Hepatocyte (in vitro differentiated cells): ENCODE data around the gene C22orf23. TPM values are rescaled to one million over a fixed set of nuclear protein-coding genes. Genes with fewer than 3 reads are reported as not detected.

Experiments used
- DNase-seq: peaks from one replicate; pipeline ENCODE4 v3.0.0-alpha.2; 2016; ENCODE audit warnings: low spot score
- H2AFZ ChIP-seq: fragments of 200-600 bp; sonication (generic); 2 replicates; pipeline ENCODE4 v1.6.0; 2016; ENCODE audit warnings: antibody characterized with exemption, mild to moderate bottlenecking
- H3K27ac ChIP-seq: fragments of 200-600 bp; sonication (generic); 2 replicates; pipeline ENCODE4 v1.5.1; 2016; ENCODE audit warnings: mild to moderate bottlenecking
- H3K27me3 ChIP-seq: fragments of 200-600 bp; sonication (generic); 2 replicates; pipeline ENCODE4 v1.6.1; 2016
- H3K36me3 ChIP-seq: fragments of 200-600 bp; sonication (generic); replicated peaks from 2 replicates; pipeline ENCODE4 v1.5.1; 2016; ENCODE audit warnings: low read depth; ENCODE audit not compliant: insufficient read depth
- H3K4me1 ChIP-seq: fragments of 200-600 bp; sonication (generic); 2 replicates; pipeline ENCODE4 v1.5.1; 2016; ENCODE audit warnings: mild to moderate bottlenecking, moderate library complexity; ENCODE audit not compliant: insufficient read depth
- H3K4me2 ChIP-seq: fragments of 200-600 bp; sonication (generic); 2 replicates; pipeline ENCODE4 v1.6.0; 2016
- H3K4me3 ChIP-seq: fragments of 200-600 bp; sonication (generic); 2 replicates; pipeline ENCODE4 v1.5.1; 2016; ENCODE audit warnings: mild to moderate bottlenecking
- H3K79me2 ChIP-seq: fragments of 200-600 bp; sonication (generic); 2 replicates; pipeline ENCODE4 v1.6.0; 2017; ENCODE audit warnings: mild to moderate bottlenecking
- H3K9me2 ChIP-seq: fragments of 200-600 bp; sonication (generic); replicated peaks from 2 replicates; pipeline ENCODE4 v1.6.0; 2017; ENCODE audit warnings: mild to moderate bottlenecking; ENCODE audit not compliant: insufficient read depth
- H3K9me3 ChIP-seq: fragments of 200-600 bp; sonication (generic); 2 replicates; pipeline ENCODE4 v1.5.1; 2016; ENCODE audit warnings: low read depth, mild to moderate bottlenecking
- H4K20me1 ChIP-seq: fragments of 200-600 bp; sonication (generic); 2 replicates; pipeline ENCODE4 v1.6.0; 2016; ENCODE audit warnings: mild to moderate bottlenecking; ENCODE audit not compliant: insufficient read depth, poor library complexity, severe bottlenecking
- EZH2 ChIP-seq: fragments of 200-600 bp; sonication (generic); IDR thresholded peaks from 2 replicates; pipeline ENCODE4 v1.6.1; 2016; ENCODE audit warnings: antibody characterized with exemption, mild to moderate bottlenecking, borderline replicate concordance
- EZH2phosphoT487 ChIP-seq: fragments of 200-600 bp; sonication (generic); IDR thresholded peaks from one replicate; pipeline ENCODE4 v1.6.1; 2018; ENCODE audit warnings: antibody characterized with exemption, mild to moderate bottlenecking, low read depth, moderate library complexity; ENCODE audit not compliant: unreplicated experiment, severe bottlenecking
- WGBS: methylation state at CpG from one replicate; pipeline ENCODE4 v1.1.6; 2016; ENCODE audit warnings: low lambda C conversion rate; ENCODE audit errors: missing lambda C conversion rate; 5-methylcytosine and 5-hydroxymethylcytosine counted together
- microRNA-seq: library from miRNA; unstranded; fragments of <30 nt; microRNA quantifications from one replicate; pipeline ENCODE4, GENCODE V29; 2017
- polyA plus RNA-seq: library from polyadenylated mRNA; unstranded; fragments of >200 nt; fragmentation: Nextera tagmentation; extraction: Ambion mirVana; gene quantifications from 2 replicates; pipeline ENCODE4 v1.2.1, GENCODE V29; 2016
- total RNA-seq: library from RNA; depleted of rRNA; stranded (reverse); fragments of >200 nt; gene quantifications from 2 replicates; pipeline ENCODE4 v1.2.3, GENCODE V29; 2014
- TF ChIP-seq, protein P1 (sequence below): fragments of 200-600 bp; sonication (generic); IDR thresholded peaks from 2 replicates; pipeline ENCODE4 v1.5.1; 2016; ENCODE audit warnings: antibody characterized with exemption, mild to moderate bottlenecking; ENCODE audit not compliant: poor library complexity

Gene C22orf23
- total and polyA plus RNA-seq, 2 experiments from 2014 or later, result 0.29 to 0.30 TPM

DNA sequence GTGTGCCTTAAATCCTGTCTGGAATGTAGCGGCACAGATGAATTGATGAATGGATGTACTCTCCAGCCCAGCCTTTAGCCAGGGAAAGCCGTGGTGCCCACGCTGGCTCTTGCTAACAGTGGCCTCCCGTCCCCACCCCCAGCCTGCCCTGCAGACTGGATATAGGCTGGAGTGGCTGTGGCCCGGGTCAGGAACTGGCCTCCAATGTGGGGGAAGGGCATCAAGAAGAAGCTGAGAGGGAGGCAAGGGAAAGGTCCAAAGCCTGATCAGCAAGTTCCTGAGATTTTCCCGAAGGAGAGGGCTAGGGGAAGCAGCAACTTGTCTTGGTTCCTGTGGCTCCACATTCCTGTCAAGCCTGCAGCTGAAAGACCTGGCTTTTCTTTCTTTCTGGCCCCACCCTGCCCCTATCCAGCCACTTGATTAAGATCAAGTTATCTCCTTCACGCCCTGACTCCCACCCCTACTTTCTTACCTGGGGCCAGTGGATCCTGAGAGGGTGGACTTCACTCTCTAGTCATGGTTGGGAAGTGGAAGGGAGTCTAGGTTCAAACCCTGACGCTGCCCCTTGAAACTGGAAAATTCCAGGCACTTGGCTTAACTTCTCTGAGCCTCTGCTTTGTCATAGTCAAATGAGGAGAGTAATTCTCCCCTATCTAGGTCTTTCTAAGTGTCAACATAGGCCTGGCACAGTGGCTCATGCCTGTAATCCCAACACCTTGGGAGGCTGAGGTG lies 58.3 kb downstream of the C22orf23 start:
- TF ChIP-seq, protein P1, sequence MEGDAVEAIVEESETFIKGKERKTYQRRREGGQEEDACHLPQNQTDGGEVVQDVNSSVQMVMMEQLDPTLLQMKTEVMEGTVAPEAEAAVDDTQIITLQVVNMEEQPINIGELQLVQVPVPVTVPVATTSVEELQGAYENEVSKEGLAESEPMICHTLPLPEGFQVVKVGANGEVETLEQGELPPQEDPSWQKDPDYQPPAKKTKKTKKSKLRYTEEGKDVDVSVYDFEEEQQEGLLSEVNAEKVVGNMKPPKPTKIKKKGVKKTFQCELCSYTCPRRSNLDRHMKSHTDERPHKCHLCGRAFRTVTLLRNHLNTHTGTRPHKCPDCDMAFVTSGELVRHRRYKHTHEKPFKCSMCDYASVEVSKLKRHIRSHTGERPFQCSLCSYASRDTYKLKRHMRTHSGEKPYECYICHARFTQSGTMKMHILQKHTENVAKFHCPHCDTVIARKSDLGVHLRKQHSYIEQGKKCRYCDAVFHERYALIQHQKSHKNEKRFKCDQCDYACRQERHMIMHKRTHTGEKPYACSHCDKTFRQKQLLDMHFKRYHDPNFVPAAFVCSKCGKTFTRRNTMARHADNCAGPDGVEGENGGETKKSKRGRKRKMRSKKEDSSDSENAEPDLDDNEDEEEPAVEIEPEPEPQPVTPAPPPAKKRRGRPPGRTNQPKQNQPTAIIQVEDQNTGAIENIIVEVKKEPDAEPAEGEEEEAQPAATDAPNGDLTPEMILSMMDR, result no peak
- no peak for TF ChIP-seq EZH2phosphoT487
- 30% methylated on average over 8 of the region's 8 CpGs for WGBS

DNA sequence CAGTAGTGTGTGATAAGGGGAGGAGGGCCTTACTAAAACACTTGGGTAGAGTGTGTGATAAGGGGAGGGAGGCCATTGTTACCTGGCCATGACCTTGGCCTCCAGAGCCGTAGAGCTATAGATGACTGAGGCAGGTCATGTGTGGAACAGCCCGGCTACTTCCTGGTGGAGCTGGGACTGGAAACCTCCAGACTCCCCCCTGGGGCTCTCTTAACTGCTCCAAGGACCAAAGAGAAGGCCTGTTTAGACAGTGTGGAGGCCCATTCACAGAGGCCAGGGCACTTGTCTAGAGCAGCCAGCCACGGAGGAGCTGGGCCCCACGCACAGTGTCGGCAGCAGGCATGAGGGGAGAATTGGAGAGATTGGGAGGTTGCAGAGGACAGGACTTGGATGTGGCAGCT lies 59.8 kb downstream of the C22orf23 start:
- no peak overlapping the region for H3K4me3 ChIP-seq
- no peaks in the 10 kb centered on the region for H3K9me3 ChIP-seq
- H3K9me2 ChIP-seq, result no peaks in the 10 kb centered on the region
- H3K4me1 ChIP-seq, result peaks cover 39% of the 10 kb centered on the region
- H3K36me3 ChIP-seq, result no peaks in the 10 kb centered on the region
- H3K27ac ChIP-seq, result peak overlapping the region; percentile 92
- no peaks in the 10 kb centered on the region for H3K27me3 ChIP-seq
- H4K20me1 ChIP-seq, result no peaks in the 10 kb centered on the region
- TF ChIP-seq, protein P1, result no peak
- TF ChIP-seq EZH2 (no peak), EZH2phosphoT487 (no peak)
- H3K4me2 ChIP-seq, result no peak overlapping the region
- DNase-seq, result no peak
- WGBS, result 67% methylated on average over 5 of the region's 5 CpGs
- H3K79me2 ChIP-seq, result no peaks in the 10 kb centered on the region
- H2AFZ ChIP-seq, result no peak overlapping the region

More for the DNA sequence above, 58.3 kb downstream of the C22orf23 start:
- no peaks in the 10 kb centered on the region for H3K9me3 ChIP-seq
- H3K27me3 ChIP-seq, result no peaks in the 10 kb centered on the region
- no peaks in the 10 kb centered on the region for H3K36me3 ChIP-seq
- no peak overlapping the region for H3K4me3 ChIP-seq
- peak overlapping the region; percentile 92 for H3K27ac ChIP-seq
- DNase-seq, result peak; percentile 63
- no peak overlapping the region for H2AFZ ChIP-seq
- H4K20me1 ChIP-seq, result no peaks in the 10 kb centered on the region
- no peaks in the 10 kb centered on the region for H3K9me2 ChIP-seq
- H3K79me2 ChIP-seq, result no peaks in the 10 kb centered on the region
- H3K4me2 ChIP-seq, result peak overlapping the region; percentile 64
- H3K4me1 ChIP-seq, result peaks cover 45% of the 10 kb centered on the region

Small RNA genes within 50 kb of the gene (microRNA-seq; reads per million reads assigned to microRNA genes)
- gene MIR4534 (not detected), gene MIR6820 (4.5 reads per million, percentile 5 among the genes with 10 or more reads in this experiment)

Other genes starting within 250 kb of the C22orf23 start
- 20.2 and 20.4 TPM in 2 replicates for gene GCAT, start 145.7 kb downstream of the C22orf23 start, total RNA-seq
- gene GCAT, start 145.7 kb downstream of the C22orf23 start, polyA plus RNA-seq, result 31.5 and 40.0 TPM in 2 replicates
- gene GALR3, start 130.2 kb downstream of the C22orf23 start, total RNA-seq, result not detected in 2 replicates
- 0.29 TPM in 1 of 2 replicates, not detected in the other for gene GALR3, start 130.2 kb downstream of the C22orf23 start, polyA plus RNA-seq
- 28.5 and 30.4 TPM in 2 replicates for gene ANKRD54, start 109.3 kb downstream of the C22orf23 start, total RNA-seq
- gene ANKRD54, start 109.3 kb downstream of the C22orf23 start, polyA plus RNA-seq, result 29.9 and 33.2 TPM in 2 replicates
- 365 and 421 TPM in 2 replicates for gene EIF3L, start 104.2 kb downstream of the C22orf23 start, total RNA-seq
- gene EIF3L, start 104.2 kb downstream of the C22orf23 start, polyA plus RNA-seq, result 172 and 199 TPM in 2 replicates
- gene MICALL1, start 47.3 kb downstream of the C22orf23 start, total RNA-seq, result 20.3 and 26.1 TPM in 2 replicates
- gene MICALL1, start 47.3 kb downstream of the C22orf23 start, polyA plus RNA-seq, result 11.7 and 15.0 TPM in 2 replicates
- 59.4 and 74.3 TPM in 2 replicates for gene POLR2F, start 98 bp upstream of the C22orf23 start, total RNA-seq
- gene POLR2F, start 98 bp upstream of the C22orf23 start, polyA plus RNA-seq, result 119 and 129 TPM in 2 replicates
- not detected in 2 replicates for gene SOX10, start 31.0 kb upstream of the C22orf23 start, total RNA-seq
- gene SOX10, start 31.0 kb upstream of the C22orf23 start, polyA plus RNA-seq, result not detected in 2 replicates
- gene PICK1, start 103.8 kb upstream of the C22orf23 start, total RNA-seq, result 26.2 and 42.7 TPM in 2 replicates
- 43.1 and 54.9 TPM in 2 replicates for gene PICK1, start 103.8 kb upstream of the C22orf23 start, polyA plus RNA-seq
- not detected in 2 replicates for gene SLC16A8, start 130.6 kb upstream of the C22orf23 start, total RNA-seq
- gene SLC16A8, start 130.6 kb upstream of the C22orf23 start, polyA plus RNA-seq, result 0.63 and 1.6 TPM in 2 replicates
- 3.3 and 4.4 TPM in 2 replicates for gene BAIAP2L2, start 157.1 kb upstream of the C22orf23 start, total RNA-seq
- 8.2 and 8.8 TPM in 2 replicates for gene BAIAP2L2, start 157.1 kb upstream of the C22orf23 start, polyA plus RNA-seq
- gene PLA2G6, start 228.2 kb upstream of the C22orf23 start, total RNA-seq, result 28.2 and 39.9 TPM in 2 replicates
- 30.2 and 42.6 TPM in 2 replicates for gene PLA2G6, start 228.2 kb upstream of the C22orf23 start, polyA plus RNA-seq
- gene MAFF, start 248.4 kb upstream of the C22orf23 start, total RNA-seq, result 55.9 and 70.4 TPM in 2 replicates
- 67.2 and 76.3 TPM in 2 replicates for gene MAFF, start 248.4 kb upstream of the C22orf23 start, polyA plus RNA-seq